PC-9 (cell line): Measurements from ENCODE around the gene SPEN. TPM values are rescaled to one million over a fixed set of nuclear protein-coding genes. Genes with fewer than 3 reads are reported as not detected.

Experiments used
- BruUV-seq: library from RNA; stranded (reverse); fragments of 400-500 nt; replicated peaks from 2 replicates; lab custom pipeline; 2021; lab: Mats Ljungman, UMichigan
- CTCF ChIA-PET: fragments of 300-600 bp; sonication (Branson Sonifier 250); formaldehyde crosslinking; loops from one replicate; lab custom pipeline; 2022; ENCODE audit warnings: antibody characterized with exemption; lab: Charles Lee
- POLR2A ChIA-PET: fragments of 300-600 bp; sonication (Branson Sonifier 250); formaldehyde crosslinking; loops from one replicate; lab custom pipeline; 2022; ENCODE audit warnings: antibody characterized with exemption; ENCODE audit not compliant: unreplicated experiment; lab: Charles Lee
- DNase-seq, 2 experiments: peaks; one replicate each; pipeline versions ENCODE4 v3.0.0 to v3.0.0-alpha.2; 2015 to 2022; ENCODE audit warnings: mixed read lengths in 1 of 2
- H2AFZ ChIP-seq: fragments of 200-600 bp; sonication (generic); 2 replicates; pipeline ENCODE4 v1.8.1; 2017; ENCODE audit warnings: antibody characterized with exemption
- H3F3A ChIP-seq: fragments of 200-600 bp; sonication (generic); 2 replicates; pipeline ENCODE4 v1.8.1; 2017; ENCODE audit warnings: antibody characterized with exemption, mild to moderate bottlenecking, low read depth; ENCODE audit not compliant: insufficient read depth
- H3K27ac ChIP-seq: fragments of 200-600 bp; sonication (generic); 2 replicates; pipeline ENCODE4 v1.6.1; 2016; ENCODE audit warnings: mixed run types
- H3K27me3 ChIP-seq: fragments of 200-600 bp; sonication (generic); 2 replicates; pipeline ENCODE4 v1.6.1; 2016; ENCODE audit warnings: low read depth, mixed run types; ENCODE audit not compliant: insufficient read depth
- H3K36me3 ChIP-seq: fragments of 200-600 bp; sonication (generic); 2 replicates; pipeline ENCODE4 v1.6.1; 2016; ENCODE audit warnings: low read depth, mixed run types
- H3K4me1 ChIP-seq: fragments of 200-600 bp; sonication (generic); replicated peaks from 2 replicates; pipeline ENCODE4 v1.6.1; 2016; ENCODE audit warnings: mixed run types; ENCODE audit not compliant: insufficient read depth
- H3K4me2 ChIP-seq: fragments of 200-600 bp; sonication (generic); 2 replicates; pipeline ENCODE4 v1.6.1; 2017; ENCODE audit warnings: mixed run types
- H3K4me3 ChIP-seq: fragments of 200-600 bp; sonication (generic); 2 replicates; pipeline ENCODE4 v1.6.1; 2016; ENCODE audit warnings: mixed run types
- H3K79me2 ChIP-seq: fragments of 200-600 bp; sonication (generic); 2 replicates; pipeline ENCODE4 v1.6.1; 2017; ENCODE audit warnings: low read depth, mixed run types
- H3K9me2 ChIP-seq: fragments of 200-600 bp; sonication (generic); 2 replicates; pipeline ENCODE4 v1.8.1; 2017; ENCODE audit warnings: mild to moderate bottlenecking; ENCODE audit not compliant: insufficient read depth
- H3K9me3 ChIP-seq: fragments of 200-600 bp; sonication (generic); 2 replicates; pipeline ENCODE4 v1.8.1; 2016; ENCODE audit warnings: low read depth; ENCODE audit not compliant: insufficient read depth
- H4K20me1 ChIP-seq: fragments of 200-600 bp; sonication (generic); 2 replicates; pipeline ENCODE4 v1.8.1; 2017; ENCODE audit not compliant: insufficient read depth
- CTCF ChIP-seq: fragments of 200-600 bp; sonication (generic); conservative IDR thresholded peaks from 2 replicates; pipeline ENCODE4 v1.6.1; 2017; ENCODE audit warnings: mixed run types, antibody characterized with exemption, mild to moderate bottlenecking, moderate library complexity
- EZH2 ChIP-seq: fragments of 200-600 bp; sonication (generic); IDR thresholded peaks from 2 replicates; pipeline ENCODE4 v1.8.0; 2017; ENCODE audit warnings: antibody characterized with exemption, low read depth
- intact Hi-C: fragments of 100-400 bp; cut with micrococcal nuclease; formaldehyde crosslinking; loops from one replicate; pipeline ENCODE4 v1.10.0; 2022; ENCODE audit not compliant: unreplicated experiment
- total RNA-seq: library from RNA; stranded (reverse); gene quantifications from 2 replicates; pipeline ENCODE4 v1.2.3, GENCODE V29; 2021

SPEN gene
- total RNA-seq, 1 experiment from 2014 or later = 46.8 TPM

DNA sequence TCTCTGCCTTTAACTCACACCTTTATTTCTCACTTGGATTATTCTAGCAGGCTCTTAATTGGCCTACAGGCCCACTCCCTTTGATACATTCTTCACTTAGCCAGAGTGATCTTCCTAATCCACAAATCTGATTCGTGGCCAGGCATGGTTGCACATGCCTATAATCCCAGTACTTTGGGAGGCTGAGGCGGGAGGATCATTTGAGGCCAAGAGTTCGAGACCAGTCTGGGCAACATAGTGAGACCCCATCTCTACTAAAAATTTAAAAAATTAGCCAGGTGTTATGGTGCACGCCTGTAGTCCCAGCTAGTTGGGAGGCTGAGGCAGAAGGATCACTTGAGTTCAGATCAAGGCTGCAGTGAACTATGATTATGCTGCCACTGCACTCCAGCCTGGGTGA lies 126.3 kb downstream of the SPEN start:
- H3K27ac ChIP-seq = no peak overlapping the region
- no peak for TF ChIP-seq CTCF
- no peak for TF ChIP-seq EZH2
- H3K4me3 ChIP-seq = no peak overlapping the region
- no peak overlapping the region for H2AFZ ChIP-seq
- H4K20me1 ChIP-seq = no peaks in the 10 kb centered on the region
- no peaks in the 10 kb centered on the region for H3K27me3 ChIP-seq
- CTCF ChIA-PET = no interaction called here
- no peak overlapping the region for H3K4me2 ChIP-seq
- H3K4me1 ChIP-seq = peaks cover 6% of the 10 kb centered on the region
- intact Hi-C loops = no loop called here
- H3F3A ChIP-seq = no peaks in the 10 kb centered on the region
- no peaks in the 10 kb centered on the region for H3K9me2 ChIP-seq
- DNase-seq = no peak
- no peaks in the 10 kb centered on the region for H3K36me3 ChIP-seq
- POLR2A ChIA-PET = no interaction called here
- H3K79me2 ChIP-seq = peaks cover 13% of the 10 kb centered on the region
- no TSS peak for BruUV-seq
- H3K9me3 ChIP-seq = no peaks in the 10 kb centered on the region

DNA sequence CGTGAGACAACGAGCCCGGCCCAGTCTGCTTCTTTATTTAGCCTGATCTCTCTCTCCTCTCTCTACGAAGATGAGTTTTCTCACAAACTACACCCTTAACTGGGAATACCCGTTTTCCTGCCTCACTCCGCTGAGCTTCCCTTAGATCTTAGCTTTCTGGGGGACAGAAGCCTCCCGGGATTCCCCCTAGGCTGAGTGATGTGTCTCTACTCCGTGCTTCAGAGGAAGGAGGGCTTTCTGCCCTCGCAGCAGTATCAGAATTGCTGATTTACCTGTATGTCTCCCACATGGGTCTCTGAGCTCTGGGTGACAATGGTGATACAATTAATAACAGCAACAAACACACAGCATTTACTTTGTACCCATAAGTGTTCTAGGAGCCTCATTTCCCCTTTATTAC lies 127.3 kb downstream of the SPEN start:
- TSS peak; percentile 42 for BruUV-seq
- no peak overlapping the region for H3K27ac ChIP-seq
- no peak for DNase-seq

GRCh38 chr1:15975358-15975804 lies 127.9 kb downstream of the SPEN start:
- H4K20me1 ChIP-seq = no peaks in the 10 kb centered on the region
- H3K4me2 ChIP-seq = peak overlapping the region; percentile 93
- ChIA-PET POLR2A (interaction anchor here (0.6 kb wide), 1 partner anchor 20 kb away, joined by 6 read pairs; no protein-coding TSS in a partner anchor), CTCF (no interaction called here)
- H3K27ac ChIP-seq = no peak overlapping the region
- no TSS peak for BruUV-seq
- intact Hi-C loops = no loop called here
- H3K36me3 ChIP-seq = no peaks in the 10 kb centered on the region
- no peaks in the 10 kb centered on the region for H3K9me2 ChIP-seq
- H3K79me2 ChIP-seq = peaks cover 13% of the 10 kb centered on the region
- TF ChIP-seq CTCF = no peak
- no peak for TF ChIP-seq EZH2
- no peaks in the 10 kb centered on the region for H3K9me3 ChIP-seq
- peak in 1 of 2 experiments; percentile 59 for DNase-seq
- H3K4me3 ChIP-seq = peak overlapping the region; percentile 97
- no peaks in the 10 kb centered on the region for H3F3A ChIP-seq
- H3K4me1 ChIP-seq = peaks cover 6% of the 10 kb centered on the region
- H3K27me3 ChIP-seq = no peaks in the 10 kb centered on the region
- H2AFZ ChIP-seq = peak overlapping the region; percentile 87

More for the DNA sequence above, 127.3 kb downstream of the SPEN start:
- ChIA-PET CTCF (no interaction called here), POLR2A (no interaction called here)
- Histone ChIP-seq H3K36me3 (no peaks in the 10 kb centered on the region), H3K27me3 (no peaks in the 10 kb centered on the region), H2AFZ (peak overlapping the region; percentile 87; the same call in 1 of the 2 replicates), H3K4me1 (peaks cover 6% of the 10 kb centered on the region), H3F3A (no peaks in the 10 kb centered on the region), H3K79me2 (peaks cover 13% of the 10 kb centered on the region), H3K9me2 (no peaks in the 10 kb centered on the region), H3K4me3 (peak overlapping the region; percentile 97), H3K4me2 (peak overlapping the region; percentile 93), H4K20me1 (no peaks in the 10 kb centered on the region), H3K9me3 (no peaks in the 10 kb centered on the region)
- TF ChIP-seq CTCF (no peak), EZH2 (no peak)
- intact Hi-C loops = no loop called here
